GM19193 (cell line): Measurements from ENCODE around the gene GMDS.

Experiments
- POLR2A ChIP-seq: IDR thresholded peaks from 4 replicates; pipeline ENCODE4 v1.6.1; 2011; ENCODE audit not compliant: insufficient read depth, insufficient read length; ENCODE audit errors: extremely low read depth

Gene GMDS

GRCh38 chr6:1719922-1720321 lies 525.5 kb downstream of the GMDS start:
- no peak for TF ChIP-seq POLR2A

GRCh38 chr6:1716868-1717267 lies 528.5 kb downstream of the GMDS start:
- no peak for TF ChIP-seq POLR2A

- no peak for TF ChIP-seq POLR2A
These were observed 529.0 kb downstream of the GMDS start for GRCh38 chr6:1716396-1716795.

GRCh38 chr6:1715336-1715735 lies 530.1 kb downstream of the GMDS start:
- no peak for TF ChIP-seq POLR2A

- no peak for TF ChIP-seq POLR2A
These were observed 530.8 kb downstream of the GMDS start for GRCh38 chr6:1714654-1715053.

- no peak for TF ChIP-seq POLR2A
These were observed 532.3 kb downstream of the GMDS start for GRCh38 chr6:1713016-1713600.

- TF ChIP-seq POLR2A = no peak
These were observed 533.0 kb downstream of the GMDS start for GRCh38 chr6:1712451-1712850.

GRCh38 chr6:1711136-1711535 lies 534.3 kb downstream of the GMDS start:
- TF ChIP-seq POLR2A = no peak

GRCh38 chr6:1709234-1709641 lies 536.2 kb downstream of the GMDS start:
- TF ChIP-seq POLR2A = no peak

- no peak for TF ChIP-seq POLR2A
These were observed 536.6 kb downstream of the GMDS start for GRCh38 chr6:1708820-1709219.

- TF ChIP-seq POLR2A = no peak
These were observed 537.3 kb downstream of the GMDS start for GRCh38 chr6:1708122-1708521.

- TF ChIP-seq POLR2A = no peak
These were observed 539.8 kb downstream of the GMDS start for GRCh38 chr6:1705630-1706029.

- TF ChIP-seq POLR2A = no peak
These were observed 540.2 kb downstream of the GMDS start for GRCh38 chr6:1705183-1705582.

GRCh38 chr6:1704711-1705110 lies 540.7 kb downstream of the GMDS start:
- no peak for TF ChIP-seq POLR2A

GRCh38 chr6:1703923-1704322 lies 541.5 kb downstream of the GMDS start:
- no peak for TF ChIP-seq POLR2A

GRCh38 chr6:1703091-1703855 lies 542.1 kb downstream of the GMDS start:
- no peak for TF ChIP-seq POLR2A
